Skeletal muscle cell (primary cell): ENCODE measurements around the gene AP1G1.
"Not testable (repeated sequence)": the region's sequence is repeated elsewhere in the genome, so short reads cannot be mapped to it uniquely, and the experiment has no call there.

Experiments used
- DNase-seq: peaks from one replicate; pipeline ENCODE4 v3.0.0-alpha.2; 2010; ENCODE audit warnings: low read depth
- H3K4me3 ChIP-seq: 2 replicates; pipeline ENCODE4 v1.5.1; 2011; ENCODE audit warnings: low read depth, mild to moderate bottlenecking, control low read depth, low read length, moderate library complexity

The AP1G1 gene

GRCh38 chr16:71808593-71809459 lies at the start of gene AP1G1:
Gene AP1G1 (minus strand): TSS chr16:71808834. CDS start chr16:71789479, 19,355 bp downstream.
- peak within 1 kb of the TSS; percentile 99 for H3K4me3 ChIP-seq
- peak; percentile 98 for DNase-seq

- no peak overlapping the region for H3K4me3 ChIP-seq
- no peak for DNase-seq
These were observed 47.5 kb upstream of the AP1G1 start for GRCh38 chr16:71855937-71856662.

- no peak for DNase-seq
These were observed 45.8 kb upstream of the AP1G1 start for GRCh38 chr16:71854369-71854948.

GRCh38 chr16:71853413-71853812 lies 44.8 kb upstream of the AP1G1 start:
- H3K4me3 ChIP-seq = no peak overlapping the region
- DNase-seq = no peak

More at GRCh38 chr16:71854369-71854948, 45.8 kb upstream of the AP1G1 start:
- H3K4me3 ChIP-seq = no peak overlapping the region

- H3K4me3 ChIP-seq = no peak overlapping the region
These were observed 43.9 kb upstream of the AP1G1 start for GRCh38 chr16:71852561-71852960.

GRCh38 chr16:71852158-71852557 lies 43.5 kb upstream of the AP1G1 start:
- DNase-seq = no peak
- no peak overlapping the region for H3K4me3 ChIP-seq

More at GRCh38 chr16:71852561-71852960, 43.9 kb upstream of the AP1G1 start:
- no peak for DNase-seq

- no peak overlapping the region for H3K4me3 ChIP-seq
- DNase-seq = no peak
These were observed 43.1 kb upstream of the AP1G1 start for GRCh38 chr16:71851746-71852145.

GRCh38 chr16:71848622-71849021 lies 40.0 kb upstream of the AP1G1 start:
- no peak for DNase-seq
- H3K4me3 ChIP-seq = no peak overlapping the region

- DNase-seq = no peak
- peak overlapping the region; percentile 99 for H3K4me3 ChIP-seq
These were observed 38.5 kb upstream of the AP1G1 start for GRCh38 chr16:71847096-71847495.

- no peak for DNase-seq
These were observed 37.8 kb upstream of the AP1G1 start for GRCh38 chr16:71846431-71846830.

GRCh38 chr16:71845639-71846430 lies 37.2 kb upstream of the AP1G1 start, which contains the start of gene ATXN1L:
Gene ATXN1L (plus strand): TSS chr16:71845976. CDS start chr16:71849741, 3,765 bp downstream.
- peak within 1 kb of the TSS; percentile 99 for H3K4me3 ChIP-seq
- DNase-seq = peak; percentile 66

More at GRCh38 chr16:71846431-71846830, 37.8 kb upstream of the AP1G1 start:
- peak overlapping the region; percentile 99 for H3K4me3 ChIP-seq

GRCh38 chr16:71843572-71843971 lies 34.9 kb upstream of the AP1G1 start:
- no peak for DNase-seq

GRCh38 chr16:71840052-71840451 lies 31.4 kb upstream of the AP1G1 start:
- no peak overlapping the region for H3K4me3 ChIP-seq
- no peak for DNase-seq

More at GRCh38 chr16:71843572-71843971, 34.9 kb upstream of the AP1G1 start:
- H3K4me3 ChIP-seq = no peak overlapping the region

GRCh38 chr16:71837150-71837549 lies 28.5 kb upstream of the AP1G1 start:
- no peak overlapping the region for H3K4me3 ChIP-seq
- no peak for DNase-seq

- no peak overlapping the region for H3K4me3 ChIP-seq
- DNase-seq = no peak
These were observed 25.7 kb upstream of the AP1G1 start for GRCh38 chr16:71834291-71834690.

- not testable (repeated sequence) for DNase-seq, H3K4me3 ChIP-seq
These were observed 23.5 kb upstream of the AP1G1 start for GRCh38 chr16:71832112-71832511.

- not testable (repeated sequence) for H3K4me3 ChIP-seq, DNase-seq
These were observed 23.1 kb upstream of the AP1G1 start for GRCh38 chr16:71831698-71832097.

GRCh38 chr16:71830359-71830758 lies 21.7 kb upstream of the AP1G1 start:
- no peak for DNase-seq

GRCh38 chr16:71826533-71827017 lies 17.9 kb upstream of the AP1G1 start:
- DNase-seq = no peak
- H3K4me3 ChIP-seq = no peak overlapping the region

More at GRCh38 chr16:71830359-71830758, 21.7 kb upstream of the AP1G1 start:
- no peak overlapping the region for H3K4me3 ChIP-seq
